MCF 10A (cell line): ENCODE measurements around the gene DOHH. TPM values are rescaled to one million over a fixed set of nuclear protein-coding genes. Genes with fewer than 3 reads are reported as not detected.

Experiments used
- BruUV-seq: library from RNA; stranded (reverse); fragments of 400-500 nt; replicated peaks from 2 replicates; lab custom pipeline; 2021; lab: Mats Ljungman, UMichigan
- CTCF ChIA-PET: fragments of 300-600 bp; sonication (Branson Sonifier 250); formaldehyde crosslinking; extraction: SDS; loops from one replicate; lab custom pipeline; 2021; ENCODE audit warnings: antibody characterized with exemption, inconsistent platforms; lab: Yijun Ruan, JAX
- POLR2A ChIA-PET: fragments of 300-600, 350-650 bp; sonication (Branson Sonifier 250); formaldehyde crosslinking; extraction: SDS; loops from one replicate; lab custom pipeline; 2020; ENCODE audit warnings: antibody characterized with exemption, inconsistent platforms; lab: Yijun Ruan, JAX
- DNase-seq: peaks from one replicate; pipeline ENCODE4 v3.0.0-alpha.2; 2018; ENCODE audit not compliant: unreplicated experiment
- H3K27ac Mint-ChIP-seq: one replicate; pipeline ENCODE4 v1.8.0; 2022; ENCODE audit warnings: mild to moderate bottlenecking, low read depth, mixed read lengths; ENCODE audit not compliant: unreplicated experiment
- H3K27me3 Mint-ChIP-seq: one replicate; pipeline ENCODE4 v1.8.0; 2022; ENCODE audit warnings: mixed read lengths; ENCODE audit not compliant: insufficient read depth, unreplicated experiment
- H3K36me3 Mint-ChIP-seq: one replicate; pipeline ENCODE4 v1.8.0; 2022; ENCODE audit warnings: mild to moderate bottlenecking, moderate library complexity, mixed read lengths; ENCODE audit not compliant: insufficient read depth, unreplicated experiment
- H3K4me1 Mint-ChIP-seq: one replicate; pipeline ENCODE4 v1.8.0; 2022; ENCODE audit warnings: mixed read lengths; ENCODE audit not compliant: insufficient read depth, unreplicated experiment
- H3K4me3 Mint-ChIP-seq: one replicate; pipeline ENCODE4 v1.8.0; 2022; ENCODE audit warnings: mild to moderate bottlenecking, moderate library complexity, mixed read lengths; ENCODE audit not compliant: unreplicated experiment
- H3K9me3 Mint-ChIP-seq: one replicate; pipeline ENCODE4 v1.8.0; 2022; ENCODE audit warnings: mixed read lengths; ENCODE audit not compliant: unreplicated experiment
- intact Hi-C: fragments of 100-400 bp; cut with micrococcal nuclease; formaldehyde crosslinking; loops from 2 replicates; pipeline ENCODE4 v1.14.1; 2022
- total RNA-seq: library from RNA; stranded (reverse); gene quantifications from 2 replicates; pipeline ENCODE4 v1.2.3, GENCODE V29; 2022
- TF ChIP-seq, protein P1 (sequence below): fragments of 200-600 bp; IDR thresholded peaks from one replicate; pipeline ENCODE4 v1.8.0; 2022; ENCODE audit warnings: antibody characterized with exemption, mild to moderate bottlenecking; ENCODE audit not compliant: unreplicated experiment

DOHH gene
- total RNA-seq, 1 experiment from 2014 or later = 16.3 TPM

DNA sequence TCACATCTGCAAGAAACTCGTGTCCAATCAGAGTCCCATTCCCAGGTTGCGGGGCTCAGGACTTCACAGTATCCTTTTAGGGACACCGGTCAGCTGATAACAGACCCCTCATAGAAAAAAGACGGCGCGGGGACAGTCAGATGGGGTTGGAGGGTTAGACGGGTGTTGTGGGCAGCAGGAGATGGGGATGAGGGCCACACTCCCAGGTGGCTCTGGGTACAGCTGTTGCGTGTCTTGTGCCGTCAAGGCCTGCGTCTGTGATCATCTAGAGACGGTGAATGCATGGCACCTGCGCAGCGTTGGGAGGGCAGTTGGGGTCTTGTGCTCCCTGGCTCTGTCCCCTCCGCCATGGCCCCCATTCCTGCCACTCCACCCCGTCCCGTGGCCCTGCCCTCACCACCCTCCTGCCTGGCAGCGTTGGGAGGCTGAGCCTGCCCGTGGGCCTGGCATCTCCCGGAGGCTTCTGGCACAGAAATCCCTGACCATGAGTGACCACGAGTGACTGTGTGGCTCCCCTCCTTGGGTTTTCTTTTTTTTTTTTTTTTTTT is 24.5 kb upstream of the DOHH start:
- TF ChIP-seq, protein P1, sequence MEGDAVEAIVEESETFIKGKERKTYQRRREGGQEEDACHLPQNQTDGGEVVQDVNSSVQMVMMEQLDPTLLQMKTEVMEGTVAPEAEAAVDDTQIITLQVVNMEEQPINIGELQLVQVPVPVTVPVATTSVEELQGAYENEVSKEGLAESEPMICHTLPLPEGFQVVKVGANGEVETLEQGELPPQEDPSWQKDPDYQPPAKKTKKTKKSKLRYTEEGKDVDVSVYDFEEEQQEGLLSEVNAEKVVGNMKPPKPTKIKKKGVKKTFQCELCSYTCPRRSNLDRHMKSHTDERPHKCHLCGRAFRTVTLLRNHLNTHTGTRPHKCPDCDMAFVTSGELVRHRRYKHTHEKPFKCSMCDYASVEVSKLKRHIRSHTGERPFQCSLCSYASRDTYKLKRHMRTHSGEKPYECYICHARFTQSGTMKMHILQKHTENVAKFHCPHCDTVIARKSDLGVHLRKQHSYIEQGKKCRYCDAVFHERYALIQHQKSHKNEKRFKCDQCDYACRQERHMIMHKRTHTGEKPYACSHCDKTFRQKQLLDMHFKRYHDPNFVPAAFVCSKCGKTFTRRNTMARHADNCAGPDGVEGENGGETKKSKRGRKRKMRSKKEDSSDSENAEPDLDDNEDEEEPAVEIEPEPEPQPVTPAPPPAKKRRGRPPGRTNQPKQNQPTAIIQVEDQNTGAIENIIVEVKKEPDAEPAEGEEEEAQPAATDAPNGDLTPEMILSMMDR = no peak
- no peak for DNase-seq
- ChIA-PET POLR2A (no interaction called here), CTCF (no interaction called here)
- H3K4me1 Mint-ChIP-seq = peaks cover 11% of the 10 kb centered on the region
- H3K27me3 Mint-ChIP-seq = no peaks in the 10 kb centered on the region
- no peaks in the 10 kb centered on the region for H3K9me3 Mint-ChIP-seq
- no peak overlapping the region for H3K4me3 Mint-ChIP-seq
- H3K36me3 Mint-ChIP-seq = peaks cover 34% of the 10 kb centered on the region
- BruUV-seq = no TSS peak
- no peak overlapping the region for H3K27ac Mint-ChIP-seq
- intact Hi-C loops = no loop called here

DNA sequence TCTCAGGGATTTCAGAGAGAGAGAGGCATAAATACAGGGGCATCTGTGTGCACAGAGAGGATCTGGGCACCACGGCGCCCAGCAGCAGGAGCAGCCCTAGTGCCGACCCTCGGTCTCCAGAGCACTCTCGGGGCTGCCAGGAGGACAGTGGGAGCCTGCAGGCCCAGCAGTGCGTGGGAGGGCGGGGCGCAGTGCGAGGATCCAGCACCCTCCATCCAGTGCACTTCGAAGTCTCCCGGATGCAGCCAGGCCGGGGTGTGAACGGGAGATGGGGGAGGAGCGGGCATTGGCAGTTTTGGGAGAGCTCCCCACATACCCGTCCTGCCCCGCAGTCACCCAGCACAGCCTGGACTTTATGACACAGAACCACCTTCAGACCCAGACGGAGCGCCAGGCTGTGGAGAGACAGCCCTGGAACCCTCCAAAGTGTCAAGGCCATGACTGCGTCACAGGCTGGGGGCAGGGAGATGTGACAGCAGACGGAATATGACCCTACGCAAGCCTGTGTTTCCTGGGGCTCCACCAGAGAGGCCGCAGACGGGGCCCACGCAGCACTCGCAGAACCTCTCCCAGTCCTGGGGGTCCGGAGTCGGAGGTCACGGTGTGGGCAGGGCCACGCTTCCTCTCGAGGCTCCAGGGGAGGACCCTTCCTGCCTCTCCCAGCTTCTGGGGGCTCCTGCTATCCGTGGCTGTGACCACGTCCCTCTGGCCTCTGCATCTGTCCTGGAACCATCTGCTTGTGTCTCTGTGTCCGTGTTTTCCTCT is 23.8 kb upstream of the DOHH start:
- Mint-ChIP-seq H3K4me1 (peaks cover 11% of the 10 kb centered on the region), H3K27me3 (no peaks in the 10 kb centered on the region), H3K36me3 (peaks cover 34% of the 10 kb centered on the region), H3K9me3 (no peaks in the 10 kb centered on the region), H3K4me3 (no peak overlapping the region), H3K27ac (no peak overlapping the region)
- BruUV-seq = no TSS peak
- CTCF ChIA-PET = interaction anchor here (0.6 kb wide), 1 partner anchor 55 kb away, joined by 3 read pairs; no protein-coding TSS in a partner anchor
- POLR2A ChIA-PET = no interaction called here
- no peak for DNase-seq
- TF ChIP-seq, protein P1 = no peak
- intact Hi-C loops = no loop called here

DNA sequence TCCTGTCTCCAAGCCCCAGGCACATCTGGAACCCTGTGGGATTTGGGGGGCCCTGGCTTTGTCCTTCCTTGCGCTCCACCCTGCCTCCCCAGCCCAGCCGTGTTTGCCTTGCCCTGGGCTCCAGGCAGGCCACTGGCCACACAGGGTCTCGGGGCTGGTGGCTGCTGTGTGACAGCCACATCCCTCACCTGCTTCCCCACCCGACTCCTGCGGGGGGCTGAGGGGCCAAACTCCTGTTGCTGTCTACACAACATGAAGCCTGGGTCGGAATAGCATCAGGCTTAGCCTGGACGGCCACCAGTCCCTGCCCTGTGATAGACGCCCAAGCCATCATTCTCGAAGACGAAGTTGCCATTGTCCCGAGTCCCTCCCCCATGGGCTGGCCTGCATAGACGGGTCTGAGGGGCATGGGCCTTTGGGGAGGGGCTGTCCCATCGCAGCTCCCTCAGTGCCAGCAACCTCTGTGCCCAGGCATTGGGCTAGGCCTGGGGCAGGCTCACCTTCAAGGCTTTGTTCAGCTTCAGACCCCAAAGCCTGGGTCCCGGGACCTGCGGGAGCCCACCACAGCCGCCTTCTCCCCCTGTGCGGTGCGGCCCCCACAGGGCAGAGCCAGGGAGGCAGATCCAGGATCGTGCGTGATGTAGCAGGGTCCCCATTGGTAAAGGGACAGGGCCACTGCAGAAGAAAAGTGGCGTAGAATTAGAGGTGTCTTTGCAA is 23.0 kb upstream of the DOHH start:
- intact Hi-C loops = no loop called here
- Mint-ChIP-seq H3K36me3 (peaks cover 34% of the 10 kb centered on the region), H3K4me3 (no peak overlapping the region), H3K4me1 (peaks cover 11% of the 10 kb centered on the region), H3K9me3 (no peaks in the 10 kb centered on the region), H3K27me3 (no peaks in the 10 kb centered on the region), H3K27ac (no peak overlapping the region)
- POLR2A ChIA-PET = no interaction called here
- no peak for DNase-seq
- no TSS peak for BruUV-seq
- TF ChIP-seq, protein P1 = no peak
- CTCF ChIA-PET = no interaction called here
